Measurements from ENCODE around the gene STX19.

GRCh38 chr3:94076055-94076454 lies 47.7 kb upstream of the STX19 start:
- TF ChIP-seq CTCF (IDR thresholded peaks at IDR 0.05; ENCODE audit: low read length) (no peak), EZH2 (IDR thresholded peaks at IDR 0.05; ENCODE audit: borderline replicate concordance, low read length) (no peak)
